Thoracic aorta (tissue), 2 donors: Measurements from ENCODE around the gene MYH7. TPM values are rescaled to one million over a fixed set of nuclear protein-coding genes. Genes with fewer than 3 reads are reported as not detected.
A peak's percentile ranks its signal among the peaks of the same experiment; 100 is the strongest.

ENCODE experiments used
- ATAC-seq: fragments of 150-250 bp; one replicate; pipeline ENCODE4 v1.8.0; 2017; ENCODE audit warnings: low read depth; ENCODE audit not compliant: insufficient number of reproducible peaks, low FRiP score
- DNase-seq: peaks from one replicate; pipeline ENCODE4 v3.0.0-alpha.2; 2020; ENCODE audit warnings: low spot score
- H3K27ac ChIP-seq, 2 donors: fragments of 200-600 bp; sonication (generic); 1 replicate in 1 of 2; 2 replicates in 1 of 2; pipeline ENCODE4 v1.5.1; 2016; ENCODE audit warnings: mild to moderate bottlenecking in 2 of 2, moderate library complexity in 2 of 2
- H3K27me3 ChIP-seq: fragments of 200-600 bp; sonication (generic); replicated peaks from 2 replicates; pipeline ENCODE4 v1.6.0; 2016; ENCODE audit warnings: mild to moderate bottlenecking; ENCODE audit not compliant: insufficient read depth
- H3K36me3 ChIP-seq: fragments of 200-600 bp; sonication (generic); one replicate; pipeline ENCODE4 v1.5.1; 2016
- H3K4me1 ChIP-seq, 2 donors: fragments of 200-600 bp; sonication (generic); 1 replicate in 1 of 2; 2 replicates in 1 of 2; pipeline versions ENCODE4 v1.5.1 to v1.6.0; 2016; ENCODE audit warnings: low read depth in 2 of 2, mild to moderate bottlenecking in 1 of 2; ENCODE audit not compliant: control insufficient read depth in 1 of 2
- H3K4me3 ChIP-seq: fragments of 200-600 bp; sonication (generic); 2 replicates; pipeline ENCODE4 v1.5.1; 2016; ENCODE audit warnings: mild to moderate bottlenecking
- H3K9me3 ChIP-seq: fragments of 200-600 bp; sonication (generic); 2 replicates; pipeline ENCODE4 v1.5.1; 2016
- CTCF ChIP-seq: fragments of 200-600 bp; sonication (generic); IDR thresholded peaks from one replicate; pipeline ENCODE4 v1.5.1; 2019; ENCODE audit warnings: antibody characterized with exemption
- total RNA-seq, 2 donors: library from RNA; depleted of rRNA; stranded (reverse); fragments of >200 nt; gene quantifications; one replicate each; pipeline versions ENCODE4 v1.1.0 to v1.2.3, GENCODE V29; 2016

MYH7 gene
- total RNA-seq, 2 donors from 2014 or later = 0.81 TPM; not detected in 1

- peak overlapping the region; percentile 5 to 57 for H3K27ac ChIP-seq
- no peak for ATAC-seq
- H3K36me3 ChIP-seq = no peaks in the 10 kb centered on the region
- no peaks in the 10 kb centered on the region for H3K9me3 ChIP-seq
- no peak for TF ChIP-seq CTCF
- H3K27me3 ChIP-seq = no peaks in the 10 kb centered on the region
- DNase-seq = no peak
- peaks cover 0 to 4% of the 10 kb centered on the region in 2 donors for H3K4me1 ChIP-seq
- peak overlapping the region; percentile 62 for H3K4me3 ChIP-seq
Measured at GRCh38 chr14:23377198-23377550, 58.3 kb downstream of the MYH7 start.

- Histone ChIP-seq H3K27me3 (no peaks in the 10 kb centered on the region), H3K27ac (peak within 1 kb of the TSS; percentile 57), H3K36me3 (no peaks in the 10 kb centered on the region), H3K9me3 (no peaks in the 10 kb centered on the region), H3K4me3 (peak within 1 kb of the TSS; percentile 62), H3K4me1 (peaks cover 0 to 4% of the 10 kb centered on the region in 2 donors)
- TF ChIP-seq CTCF = no peak
- ATAC-seq (no peak), DNase-seq (no peak)
Measured at GRCh38 chr14:23376482-23377197, 58.8 kb downstream of the MYH7 start, which contains the start of gene CMTM5. Gene CMTM5, plus strand, starts transcription at chr14:23377046. Its CDS starts 206 bp downstream, at chr14:23377252.

- Histone ChIP-seq H3K9me3 (no peaks in the 10 kb centered on the region), H3K4me3 (no peak overlapping the region), H3K4me1 (peaks cover 0 to 4% of the 10 kb centered on the region in 2 donors), H3K36me3 (no peaks in the 10 kb centered on the region), H3K27me3 (no peaks in the 10 kb centered on the region), H3K27ac (no peak overlapping the region)
- no peak for TF ChIP-seq CTCF
- DNase-seq = no peak
- no peak for ATAC-seq
Measured at GRCh38 chr14:23375527-23376251, 59.8 kb downstream of the MYH7 start.

GRCh38 chr14:23373041-23373440 is 62.4 kb downstream of the MYH7 start:
- H3K4me1 ChIP-seq = peaks cover 0 to 4% of the 10 kb centered on the region in 2 donors
- no peak overlapping the region for H3K27ac ChIP-seq
- H3K4me3 ChIP-seq = no peak overlapping the region
- TF ChIP-seq CTCF = no peak
- H3K27me3 ChIP-seq = no peaks in the 10 kb centered on the region
- DNase-seq = no peak
- H3K36me3 ChIP-seq = no peaks in the 10 kb centered on the region
- no peak for ATAC-seq
- H3K9me3 ChIP-seq = no peaks in the 10 kb centered on the region

GRCh38 chr14:23372509-23372908 is 63.0 kb downstream of the MYH7 start, which contains the start of gene IL25:
Gene IL25, plus strand, starts transcription at chr14:23372809.
- peaks cover 0 to 4% of the 10 kb centered on the region in 2 donors for H3K4me1 ChIP-seq
- ATAC-seq (no peak), DNase-seq (no peak)
- no peak within 1 kb of the TSS for H3K27ac ChIP-seq
- no peak for TF ChIP-seq CTCF
- H3K27me3 ChIP-seq = no peaks in the 10 kb centered on the region
- no peaks in the 10 kb centered on the region for H3K9me3 ChIP-seq
- H3K4me3 ChIP-seq = no peak within 1 kb of the TSS
- no peaks in the 10 kb centered on the region for H3K36me3 ChIP-seq
